Measurements from ENCODE around the gene MEF2A. TPM values are rescaled to one million over a fixed set of nuclear protein-coding genes. Genes with fewer than 3 reads are reported as not detected.

Gene MEF2A
- total RNA-seq, 4 donors from 2014 or later, result 71.9 to 126 (median 103) TPM

GRCh38 chr15:99558084-99558483, 7.7 kb upstream of the MEF2A start:
- H3K4me3 ChIP-seq (ENCODE audit: low read depth, poor library complexity, severe bottlenecking), result no peak overlapping the region
- WGBS, 2 donors, result 82 to 90% methylated on average over 3 of the region's 3 CpGs
- TF ChIP-seq POLR2A (IDR thresholded peaks at IDR 0.05), result no peak
- no peak for TF ChIP-seq CTCF (IDR thresholded peaks at IDR 0.05)
- no peak for DNase-seq (ENCODE audit: low spot score in 2 of 2)
- intact Hi-C loops (cut with DNase I; ENCODE audit: low total_unique reads), result no loop called here

GRCh38 chr15:99558571-99558970, 7.2 kb upstream of the MEF2A start:
- no peak for DNase-seq (ENCODE audit: low spot score in 2 of 2)
- H3K4me3 ChIP-seq (ENCODE audit: low read depth, poor library complexity, severe bottlenecking), result no peak overlapping the region
- TF ChIP-seq CTCF (IDR thresholded peaks at IDR 0.05) (no peak), POLR2A (IDR thresholded peaks at IDR 0.05) (no peak)
- 71 to 72% methylated on average over 3 of the region's 3 CpGs for WGBS, 2 donors
- intact Hi-C loops (cut with DNase I; ENCODE audit: low total_unique reads), result no loop called here

GRCh38 chr15:99561476-99562230, 4.1 kb upstream of the MEF2A start:
- intact Hi-C loops (cut with DNase I; ENCODE audit: low total_unique reads), result no loop called here
- H3K4me3 ChIP-seq (ENCODE audit: low read depth, poor library complexity, severe bottlenecking), result no peak overlapping the region
- TF ChIP-seq POLR2A (IDR thresholded peaks at IDR 0.05), result no peak
- TF ChIP-seq CTCF (IDR thresholded peaks at IDR 0.05), result no peak
- DNase-seq (ENCODE audit: low spot score in 2 of 2), result no peak
- WGBS, 2 donors, result 94 to 95% methylated on average over 10 of the region's 10 CpGs

GRCh38 chr15:99562238-99562637, 3.5 kb upstream of the MEF2A start:
- no peak overlapping the region for H3K4me3 ChIP-seq (ENCODE audit: low read depth, poor library complexity, severe bottlenecking)
- intact Hi-C loops (cut with DNase I; ENCODE audit: low total_unique reads), result no loop called here
- no peak for TF ChIP-seq CTCF (IDR thresholded peaks at IDR 0.05)
- TF ChIP-seq POLR2A (IDR thresholded peaks at IDR 0.05), result no peak
- DNase-seq (ENCODE audit: low spot score in 2 of 2), result no peak
- WGBS, 2 donors, result 80 to 85% methylated on average over 2 of the region's 2 CpGs

- TF ChIP-seq POLR2A (IDR thresholded peaks at IDR 0.05) (no peak), CTCF (IDR thresholded peaks at IDR 0.05) (no peak)
- intact Hi-C loops (cut with DNase I; ENCODE audit: low total_unique reads), result no loop called here
- WGBS, 2 donors, result 33% methylated on average over 11 of the region's 11 CpGs
- DNase-seq (ENCODE audit: low spot score in 2 of 2), result no peak
- H3K4me3 ChIP-seq (ENCODE audit: low read depth, poor library complexity, severe bottlenecking), result no peak overlapping the region
Measured at GRCh38 chr15:99564221-99565048, 1.3 kb upstream of the MEF2A start.

Data from lower leg skin (tissue), 4 donors.